ENCODE measurements around the gene CYP4F11.
"Not testable (repeated sequence)": the region's sequence is repeated elsewhere in the genome, so short reads cannot be mapped to it uniquely, and the experiment has no call there.

Gene CYP4F11

GRCh38 chr19:15934332-15935078, at the start of gene CYP4F11:
Gene CYP4F11, minus strand, starts transcription at chr19:15934529. Its CDS starts 121 bp downstream, at chr19:15934408.
- peak; percentile 38 for FAIRE-seq
- no peak; the same call in 1 of the 2 replicates for TF ChIP-seq POLR2A (IDR thresholded peaks at IDR 0.05; ENCODE audit: low read depth, low read length)
- DNase-seq (ENCODE audit: insufficient read length, low spot score) = peak; percentile 81

- no peak for TF ChIP-seq POLR2A (IDR thresholded peaks at IDR 0.05; ENCODE audit: low read depth, low read length)
- FAIRE-seq = no peak
- no peak for DNase-seq (ENCODE audit: insufficient read length, low spot score)
Observed at GRCh38 chr19:15979293-15979692, 45.0 kb upstream of the CYP4F11 start.

- no peak for FAIRE-seq
- TF ChIP-seq POLR2A (IDR thresholded peaks at IDR 0.05; ENCODE audit: low read depth, low read length) = no peak
- no peak for DNase-seq (ENCODE audit: insufficient read length, low spot score)
Observed at GRCh38 chr19:15977690-15978089, 43.4 kb upstream of the CYP4F11 start.

- no peak for TF ChIP-seq POLR2A (IDR thresholded peaks at IDR 0.05; ENCODE audit: low read depth, low read length)
- FAIRE-seq (no peak), DNase-seq (ENCODE audit: insufficient read length, low spot score) (no peak)
Observed at GRCh38 chr19:15976836-15977689, 42.7 kb upstream of the CYP4F11 start.

GRCh38 chr19:15974856-15975255, 40.5 kb upstream of the CYP4F11 start:
- TF ChIP-seq POLR2A (IDR thresholded peaks at IDR 0.05; ENCODE audit: low read depth, low read length) = no peak
- no peak for FAIRE-seq
- DNase-seq (ENCODE audit: insufficient read length, low spot score) = no peak

GRCh38 chr19:15972043-15972442, 37.7 kb upstream of the CYP4F11 start:
- FAIRE-seq; DNase-seq (ENCODE audit: insufficient read length, low spot score): not testable (repeated sequence)

GRCh38 chr19:15971224-15971780, 37.0 kb upstream of the CYP4F11 start:
- TF ChIP-seq POLR2A (IDR thresholded peaks at IDR 0.05; ENCODE audit: low read depth, low read length) = no peak
- no peak for DNase-seq (ENCODE audit: insufficient read length, low spot score)
- FAIRE-seq = no peak

GRCh38 chr19:15964231-15964630, 29.9 kb upstream of the CYP4F11 start:
- DNase-seq (ENCODE audit: insufficient read length, low spot score) (no peak), FAIRE-seq (no peak)
- no peak for TF ChIP-seq POLR2A (IDR thresholded peaks at IDR 0.05; ENCODE audit: low read depth, low read length)

- DNase-seq (ENCODE audit: insufficient read length, low spot score) (no peak), FAIRE-seq (no peak)
- no peak for TF ChIP-seq POLR2A (IDR thresholded peaks at IDR 0.05; ENCODE audit: low read depth, low read length)
Observed at GRCh38 chr19:15962319-15962718, 28.0 kb upstream of the CYP4F11 start.

GRCh38 chr19:15954820-15955219, 20.5 kb upstream of the CYP4F11 start:
- DNase-seq (ENCODE audit: insufficient read length, low spot score) (no peak), FAIRE-seq (no peak)
- TF ChIP-seq POLR2A (IDR thresholded peaks at IDR 0.05; ENCODE audit: low read depth, low read length) = no peak

GRCh38 chr19:15948223-15949058, 14.1 kb upstream of the CYP4F11 start, which contains the start of gene OR10H4:
Gene OR10H4, plus strand, starts transcription at chr19:15949008. Its CDS starts 0 bp downstream, at chr19:15949008.
- DNase-seq (ENCODE audit: insufficient read length, low spot score) = no peak
- no peak for FAIRE-seq
- no peak for TF ChIP-seq POLR2A (IDR thresholded peaks at IDR 0.05; ENCODE audit: low read depth, low read length)

- FAIRE-seq (no peak), DNase-seq (ENCODE audit: insufficient read length, low spot score) (no peak)
- no peak for TF ChIP-seq POLR2A (IDR thresholded peaks at IDR 0.05; ENCODE audit: low read depth, low read length)
Observed at GRCh38 chr19:15945301-15945700, 11.0 kb upstream of the CYP4F11 start.

GRCh38 chr19:15944401-15944800, 10.1 kb upstream of the CYP4F11 start:
- no peak for TF ChIP-seq POLR2A (IDR thresholded peaks at IDR 0.05; ENCODE audit: low read depth, low read length)
- FAIRE-seq = no peak
- no peak for DNase-seq (ENCODE audit: insufficient read length, low spot score)

Measured in H54 (cell line).